Measurements from ENCODE around the gene PRMT7. TPM values are rescaled to one million over a fixed set of nuclear protein-coding genes. Genes with fewer than 3 reads are reported as not detected.
A peak's percentile ranks its signal among the peaks of the same experiment; 100 is the strongest.

PRMT7 gene
- total RNA-seq, 1 experiment from 2014 or later = 44.6 TPM

- Histone ChIP-seq H3K79me2 (ENCODE audit: low read length) (no peaks in the 10 kb centered on the region), H3K27me3 (ENCODE audit: low read length) (no peaks in the 10 kb centered on the region), H4K20me1 (ENCODE audit: insufficient read depth, low read depth, low read length) (peaks cover 3% of the 10 kb centered on the region; the same call in 1 of the 2 replicates), H3K4me1 (ENCODE audit: low read length) (peaks cover 20% of the 10 kb centered on the region), H2AFZ (ENCODE audit: low read length) (no peak overlapping the region), H3K9me3 (ENCODE audit: low read length) (no peaks in the 10 kb centered on the region), H3K4me3 (ENCODE audit: low read length) (no peak overlapping the region), H3K27ac (ENCODE audit: low read length) (no peak overlapping the region), H3K9me2 (replicated peaks; ENCODE audit: insufficient read depth, low read length) (no peaks in the 10 kb centered on the region), H3K9ac (ENCODE audit: low read length) (no peak overlapping the region), H3K4me2 (ENCODE audit: low read depth, low read length, poor library complexity, severe bottlenecking) (no peak overlapping the region), H3K36me3 (ENCODE audit: insufficient read depth, low read length) (no peaks in the 10 kb centered on the region)
- DNase-seq = no peak
Observed at GRCh38 chr16:68361485-68361884, 50.7 kb downstream of the PRMT7 start.

- no peak for DNase-seq
- no peak overlapping the region for H2AFZ ChIP-seq (ENCODE audit: low read length)
- peaks cover 20% of the 10 kb centered on the region for H3K4me1 ChIP-seq (ENCODE audit: low read length)
- H3K27ac ChIP-seq (ENCODE audit: low read length) = peak overlapping the region; percentile 3; the same call in 1 of the 2 replicates
- no peaks in the 10 kb centered on the region for H3K79me2 ChIP-seq (ENCODE audit: low read length)
- no peaks in the 10 kb centered on the region for H3K9me3 ChIP-seq (ENCODE audit: low read length)
- H3K36me3 ChIP-seq (ENCODE audit: insufficient read depth, low read length) = no peaks in the 10 kb centered on the region
- no peak overlapping the region for H3K9ac ChIP-seq (ENCODE audit: low read length)
- no peaks in the 10 kb centered on the region for H3K9me2 ChIP-seq (replicated peaks; ENCODE audit: insufficient read depth, low read length)
- H3K4me2 ChIP-seq (ENCODE audit: low read depth, low read length, poor library complexity, severe bottlenecking) = no peak overlapping the region
- H4K20me1 ChIP-seq (ENCODE audit: insufficient read depth, low read depth, low read length) = peaks cover 3% of the 10 kb centered on the region; the same call in 1 of the 2 replicates
- H3K4me3 ChIP-seq (ENCODE audit: low read length) = no peak overlapping the region
- no peaks in the 10 kb centered on the region for H3K27me3 ChIP-seq (ENCODE audit: low read length)
Observed at GRCh38 chr16:68362262-68362913, 51.6 kb downstream of the PRMT7 start.

GRCh38 chr16:68362947-68363657 lies 52.3 kb downstream of the PRMT7 start:
- DNase-seq = no peak
- peaks cover 3% of the 10 kb centered on the region; the same call in 1 of the 2 replicates for H4K20me1 ChIP-seq (ENCODE audit: insufficient read depth, low read depth, low read length)
- H2AFZ ChIP-seq (ENCODE audit: low read length) = no peak overlapping the region
- H3K27me3 ChIP-seq (ENCODE audit: low read length) = no peaks in the 10 kb centered on the region
- no peak overlapping the region for H3K4me2 ChIP-seq (ENCODE audit: low read depth, low read length, poor library complexity, severe bottlenecking)
- H3K27ac ChIP-seq (ENCODE audit: low read length) = no peak overlapping the region
- H3K36me3 ChIP-seq (ENCODE audit: insufficient read depth, low read length) = no peaks in the 10 kb centered on the region
- no peaks in the 10 kb centered on the region for H3K79me2 ChIP-seq (ENCODE audit: low read length)
- peaks cover 25% of the 10 kb centered on the region for H3K4me1 ChIP-seq (ENCODE audit: low read length)
- no peaks in the 10 kb centered on the region for H3K9me2 ChIP-seq (replicated peaks; ENCODE audit: insufficient read depth, low read length)
- H3K9ac ChIP-seq (ENCODE audit: low read length) = no peak overlapping the region
- H3K9me3 ChIP-seq (ENCODE audit: low read length) = no peaks in the 10 kb centered on the region
- H3K4me3 ChIP-seq (ENCODE audit: low read length) = no peak overlapping the region

- no peak overlapping the region for H3K9ac ChIP-seq (ENCODE audit: low read length)
- no peak overlapping the region for H2AFZ ChIP-seq (ENCODE audit: low read length)
- peaks cover 3% of the 10 kb centered on the region; the same call in 1 of the 2 replicates for H4K20me1 ChIP-seq (ENCODE audit: insufficient read depth, low read depth, low read length)
- H3K27me3 ChIP-seq (ENCODE audit: low read length) = no peaks in the 10 kb centered on the region
- H3K4me3 ChIP-seq (ENCODE audit: low read length) = no peak overlapping the region
- no peaks in the 10 kb centered on the region for H3K79me2 ChIP-seq (ENCODE audit: low read length)
- no peaks in the 10 kb centered on the region for H3K36me3 ChIP-seq (ENCODE audit: insufficient read depth, low read length)
- no peak overlapping the region for H3K4me2 ChIP-seq (ENCODE audit: low read depth, low read length, poor library complexity, severe bottlenecking)
- H3K9me3 ChIP-seq (ENCODE audit: low read length) = no peaks in the 10 kb centered on the region
- DNase-seq = no peak
- no peak overlapping the region for H3K27ac ChIP-seq (ENCODE audit: low read length)
- H3K9me2 ChIP-seq (replicated peaks; ENCODE audit: insufficient read depth, low read length) = no peaks in the 10 kb centered on the region
- H3K4me1 ChIP-seq (ENCODE audit: low read length) = peaks cover 33% of the 10 kb centered on the region
Observed at GRCh38 chr16:68363658-68364521, 53.1 kb downstream of the PRMT7 start.

GRCh38 chr16:68364561-68364998 lies 53.8 kb downstream of the PRMT7 start:
- H3K27ac ChIP-seq (ENCODE audit: low read length) = no peak overlapping the region
- no peaks in the 10 kb centered on the region for H3K9me3 ChIP-seq (ENCODE audit: low read length)
- peaks cover 40% of the 10 kb centered on the region for H3K4me1 ChIP-seq (ENCODE audit: low read length)
- no peaks in the 10 kb centered on the region for H3K79me2 ChIP-seq (ENCODE audit: low read length)
- no peak overlapping the region for H3K9ac ChIP-seq (ENCODE audit: low read length)
- H4K20me1 ChIP-seq (ENCODE audit: insufficient read depth, low read depth, low read length) = peaks cover 3% of the 10 kb centered on the region; the same call in 1 of the 2 replicates
- no peaks in the 10 kb centered on the region for H3K9me2 ChIP-seq (replicated peaks; ENCODE audit: insufficient read depth, low read length)
- DNase-seq = no peak
- H3K4me3 ChIP-seq (ENCODE audit: low read length) = no peak overlapping the region
- H3K4me2 ChIP-seq (ENCODE audit: low read depth, low read length, poor library complexity, severe bottlenecking) = no peak overlapping the region
- no peaks in the 10 kb centered on the region for H3K27me3 ChIP-seq (ENCODE audit: low read length)
- no peaks in the 10 kb centered on the region for H3K36me3 ChIP-seq (ENCODE audit: insufficient read depth, low read length)
- no peak overlapping the region for H2AFZ ChIP-seq (ENCODE audit: low read length)

- no peaks in the 10 kb centered on the region for H3K27me3 ChIP-seq (ENCODE audit: low read length)
- no peaks in the 10 kb centered on the region; the same call in 1 of the 2 replicates for H4K20me1 ChIP-seq (ENCODE audit: insufficient read depth, low read depth, low read length)
- H3K9ac ChIP-seq (ENCODE audit: low read length) = no peak overlapping the region
- peaks cover 45% of the 10 kb centered on the region for H3K4me1 ChIP-seq (ENCODE audit: low read length)
- no peak overlapping the region for H2AFZ ChIP-seq (ENCODE audit: low read length)
- no peaks in the 10 kb centered on the region for H3K79me2 ChIP-seq (ENCODE audit: low read length)
- H3K36me3 ChIP-seq (ENCODE audit: insufficient read depth, low read length) = no peaks in the 10 kb centered on the region
- no peak overlapping the region for H3K4me3 ChIP-seq (ENCODE audit: low read length)
- H3K9me3 ChIP-seq (ENCODE audit: low read length) = no peaks in the 10 kb centered on the region
- H3K9me2 ChIP-seq (replicated peaks; ENCODE audit: insufficient read depth, low read length) = no peaks in the 10 kb centered on the region
- no peak overlapping the region for H3K27ac ChIP-seq (ENCODE audit: low read length)
- no peak for DNase-seq
- no peak overlapping the region for H3K4me2 ChIP-seq (ENCODE audit: low read depth, low read length, poor library complexity, severe bottlenecking)
Observed at GRCh38 chr16:68365167-68365817, 54.5 kb downstream of the PRMT7 start.

- Histone ChIP-seq H3K4me3 (ENCODE audit: low read length) (no peak overlapping the region), H3K9ac (ENCODE audit: low read length) (no peak overlapping the region), H3K4me2 (ENCODE audit: low read depth, low read length, poor library complexity, severe bottlenecking) (no peak overlapping the region), H3K79me2 (ENCODE audit: low read length) (no peaks in the 10 kb centered on the region), H3K27ac (ENCODE audit: low read length) (no peak overlapping the region), H3K27me3 (ENCODE audit: low read length) (no peaks in the 10 kb centered on the region), H3K9me3 (ENCODE audit: low read length) (no peaks in the 10 kb centered on the region), H3K36me3 (ENCODE audit: insufficient read depth, low read length) (no peaks in the 10 kb centered on the region), H4K20me1 (ENCODE audit: insufficient read depth, low read depth, low read length) (no peaks in the 10 kb centered on the region; the same call in 1 of the 2 replicates), H3K9me2 (replicated peaks; ENCODE audit: insufficient read depth, low read length) (no peaks in the 10 kb centered on the region), H3K4me1 (ENCODE audit: low read length) (peaks cover 45% of the 10 kb centered on the region), H2AFZ (ENCODE audit: low read length) (no peak overlapping the region)
- no peak for DNase-seq
Observed at GRCh38 chr16:68366062-68366461, 55.2 kb downstream of the PRMT7 start.
